Measurements from ENCODE around the gene CMTM7. TPM values are rescaled to one million over a fixed set of nuclear protein-coding genes. Genes with fewer than 3 reads are reported as not detected.
A peak's percentile ranks its signal among the peaks of the same experiment; 100 is the strongest.
"Not testable (repeated sequence)": the region's sequence is repeated elsewhere in the genome, so short reads cannot be mapped to it uniquely, and the experiment has no call there.

Gene CMTM7
- total RNA-seq, 2 donors from 2014 or later: 8.0 to 10.2 TPM

DNA sequence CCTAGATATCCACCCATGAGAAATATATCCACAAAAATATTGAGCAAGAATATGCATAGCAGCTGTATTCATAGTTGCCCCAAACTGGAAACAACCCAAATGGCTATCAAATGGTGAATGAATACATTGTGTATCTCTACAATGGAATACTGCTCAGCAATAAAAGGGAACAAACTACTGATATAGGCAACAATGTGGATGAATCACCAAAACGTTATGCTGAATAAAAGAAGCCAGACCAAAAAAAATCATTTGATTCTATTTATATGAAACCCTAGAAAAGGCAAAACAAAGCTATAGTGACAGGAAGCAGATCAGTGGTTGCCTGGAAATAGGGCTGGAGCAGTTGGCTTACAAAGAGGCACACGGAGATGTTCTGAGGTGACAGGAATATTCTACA lies 15.5 kb upstream of the CMTM7 start:
- no peak for ATAC-seq
- intact Hi-C loops (cut with DNase I): no loop called here

DNA sequence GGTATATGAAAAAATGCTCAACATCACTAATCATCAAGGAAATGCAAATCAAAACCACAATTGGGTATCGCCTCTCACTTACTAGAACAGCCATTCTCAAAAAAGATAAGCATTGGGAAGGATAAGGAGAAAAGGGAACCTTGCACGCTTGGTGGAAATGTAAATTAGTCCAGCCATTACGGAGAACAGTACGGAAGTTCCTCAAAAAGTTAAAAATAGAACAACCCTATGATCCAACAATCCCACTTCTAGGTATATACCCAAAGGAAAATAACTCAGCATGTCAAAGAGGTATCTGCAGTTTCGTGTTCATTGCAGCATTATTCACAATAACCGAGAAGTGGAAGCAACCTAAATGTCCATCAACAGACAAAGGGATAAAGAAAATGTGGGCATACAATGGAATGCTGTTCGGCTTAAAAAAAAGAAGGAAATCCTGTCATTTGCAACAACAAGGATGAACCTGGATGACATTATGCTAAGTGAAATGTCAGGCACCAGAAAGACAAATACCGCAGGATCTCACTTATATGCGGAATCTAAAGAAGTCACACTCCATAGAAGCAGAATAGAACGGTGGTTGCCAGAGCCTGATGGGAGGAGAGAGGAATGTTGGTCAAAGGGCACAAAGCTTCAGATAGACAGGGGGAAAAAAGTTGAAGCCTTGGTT lies 11.7 kb upstream of the CMTM7 start:
- DNase-seq (no peak), ATAC-seq (no peak)
- intact Hi-C loops (cut with DNase I): loop anchor here in 1 of 2 donors (5.0 kb wide), 1 partner anchor 87 kb away; no protein-coding TSS in a partner anchor

More for the DNA sequence above, 15.5 kb upstream of the CMTM7 start:
- no peak for DNase-seq

DNA sequence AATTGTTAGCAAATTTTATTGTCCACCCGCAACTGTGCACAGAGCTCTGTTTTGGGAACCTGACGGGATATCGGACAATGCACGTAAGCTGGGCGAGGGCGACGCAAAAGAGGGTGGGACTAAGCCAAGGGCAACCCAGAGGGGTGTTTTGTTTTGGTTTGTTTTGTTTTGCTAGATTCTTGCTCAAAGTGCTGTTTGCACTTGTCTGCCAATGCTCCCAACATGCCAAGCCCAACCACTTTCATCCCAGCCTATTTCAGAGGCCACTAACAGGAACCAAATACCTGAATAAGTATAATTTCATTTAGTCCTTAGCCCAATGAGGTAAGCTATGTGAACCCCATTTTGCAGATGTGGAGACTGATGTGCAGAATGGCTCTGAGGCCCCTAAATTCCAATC lies 9.7 kb upstream of the CMTM7 start:
- intact Hi-C loops (cut with DNase I): loop anchor here in 1 of 2 donors (5.0 kb wide), 1 partner anchor 85 kb away; no protein-coding TSS in a partner anchor
- ATAC-seq: no peak
- DNase-seq: no peak

DNA sequence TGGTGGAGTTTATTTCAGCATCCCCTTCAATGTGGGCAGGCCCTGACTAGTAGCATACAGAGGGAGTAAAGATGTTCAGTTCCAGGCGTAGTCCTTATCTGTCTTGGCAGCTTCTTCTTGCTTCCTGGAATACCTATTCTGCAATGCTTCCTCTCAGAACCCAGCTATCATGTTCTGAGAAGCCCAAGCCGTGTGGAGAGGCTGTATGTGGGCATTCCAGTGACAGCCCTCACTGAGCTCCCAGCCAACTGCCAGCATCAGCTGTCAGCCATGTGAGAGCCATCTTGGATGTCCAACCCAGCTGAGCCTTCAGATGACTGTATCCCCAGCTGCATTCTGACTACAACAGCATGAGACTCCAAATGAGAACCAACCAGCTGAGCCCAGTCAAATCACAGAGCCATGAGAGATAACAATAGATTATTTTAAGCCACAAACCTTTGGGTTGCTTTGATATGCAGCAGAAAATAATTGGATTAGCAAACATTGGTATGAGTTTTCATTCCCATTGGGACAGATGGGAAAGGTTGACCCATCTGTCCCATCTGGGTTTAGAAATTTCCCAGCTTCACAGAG lies 8.4 kb upstream of the CMTM7 start:
- DNase-seq: no peak
- intact Hi-C loops (cut with DNase I): loop anchor here in 1 of 2 donors (5.0 kb wide), 1 partner anchor 84 kb away; no protein-coding TSS in a partner anchor
- peak in 1 of 2 donors; percentile 26 for ATAC-seq

DNA sequence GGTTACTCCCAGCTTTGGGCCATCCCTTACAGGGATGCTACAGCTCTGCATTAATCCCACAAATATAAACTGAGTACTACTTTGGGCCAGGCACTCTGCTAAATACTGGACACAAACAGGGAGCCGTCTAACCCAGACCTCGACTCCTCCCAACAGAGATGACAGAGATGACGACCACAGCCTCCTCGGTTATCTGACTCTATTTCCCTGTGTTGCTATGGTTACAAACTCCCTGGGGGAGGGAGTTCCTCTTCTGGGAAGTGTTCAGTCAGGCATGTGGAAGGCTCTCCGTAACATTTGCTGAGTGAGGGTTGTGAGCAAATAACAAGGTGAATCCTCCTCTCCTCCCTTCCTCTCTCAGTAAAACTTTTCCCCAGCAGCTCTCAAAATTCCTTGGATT lies 6.7 kb upstream of the CMTM7 start:
- ATAC-seq (peak; percentile 30 to 82), DNase-seq (peak; percentile 40)
- intact Hi-C loops (cut with DNase I): loop anchor here in 1 of 2 donors (5.0 kb wide), 1 partner anchor 82 kb away; no protein-coding TSS in a partner anchor

DNA sequence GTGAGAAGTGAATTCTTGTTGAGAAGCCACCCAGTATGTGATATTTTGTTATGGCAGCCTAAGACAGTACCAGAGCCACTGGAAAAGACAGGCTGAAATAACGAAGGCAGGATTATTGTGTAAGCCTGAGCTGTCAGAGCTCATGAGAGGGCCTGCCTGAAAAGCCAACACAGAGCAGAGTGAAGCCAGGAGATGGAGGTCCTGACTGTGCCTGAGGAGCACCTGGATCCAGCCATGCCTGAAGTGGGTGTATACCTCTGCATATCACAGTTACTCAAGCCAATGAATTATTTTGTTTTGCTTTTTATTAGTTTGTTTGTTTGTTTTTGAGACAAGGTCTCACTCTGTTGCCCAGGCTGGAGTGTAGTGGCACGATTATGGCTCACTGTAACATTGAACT lies 4.1 kb upstream of the CMTM7 start:
- DNase-seq (no peak), ATAC-seq (no peak)
- intact Hi-C loops (cut with DNase I): no loop called here

DNA sequence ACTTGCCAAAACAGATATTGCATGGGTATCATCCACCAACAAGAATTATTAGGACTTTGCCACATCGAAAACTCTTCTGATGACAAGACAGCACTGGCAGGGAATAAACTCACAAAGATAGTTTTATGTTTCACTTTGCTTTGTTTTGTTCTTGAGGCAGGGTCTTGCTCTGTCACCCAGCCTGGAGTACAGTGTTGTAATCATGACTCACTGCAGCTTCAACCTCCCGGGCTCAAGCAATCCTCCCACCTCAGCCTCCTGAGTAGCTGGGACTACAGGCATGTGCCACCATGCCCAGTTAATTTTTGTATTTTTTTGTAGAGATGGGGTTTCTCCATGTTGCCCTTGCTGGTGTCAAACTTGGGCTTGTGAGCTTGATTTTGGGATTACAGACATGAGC lies 2.1 kb upstream of the CMTM7 start:
- ATAC-seq; DNase-seq; intact Hi-C loops (cut with DNase I): not testable (repeated sequence)

DNA sequence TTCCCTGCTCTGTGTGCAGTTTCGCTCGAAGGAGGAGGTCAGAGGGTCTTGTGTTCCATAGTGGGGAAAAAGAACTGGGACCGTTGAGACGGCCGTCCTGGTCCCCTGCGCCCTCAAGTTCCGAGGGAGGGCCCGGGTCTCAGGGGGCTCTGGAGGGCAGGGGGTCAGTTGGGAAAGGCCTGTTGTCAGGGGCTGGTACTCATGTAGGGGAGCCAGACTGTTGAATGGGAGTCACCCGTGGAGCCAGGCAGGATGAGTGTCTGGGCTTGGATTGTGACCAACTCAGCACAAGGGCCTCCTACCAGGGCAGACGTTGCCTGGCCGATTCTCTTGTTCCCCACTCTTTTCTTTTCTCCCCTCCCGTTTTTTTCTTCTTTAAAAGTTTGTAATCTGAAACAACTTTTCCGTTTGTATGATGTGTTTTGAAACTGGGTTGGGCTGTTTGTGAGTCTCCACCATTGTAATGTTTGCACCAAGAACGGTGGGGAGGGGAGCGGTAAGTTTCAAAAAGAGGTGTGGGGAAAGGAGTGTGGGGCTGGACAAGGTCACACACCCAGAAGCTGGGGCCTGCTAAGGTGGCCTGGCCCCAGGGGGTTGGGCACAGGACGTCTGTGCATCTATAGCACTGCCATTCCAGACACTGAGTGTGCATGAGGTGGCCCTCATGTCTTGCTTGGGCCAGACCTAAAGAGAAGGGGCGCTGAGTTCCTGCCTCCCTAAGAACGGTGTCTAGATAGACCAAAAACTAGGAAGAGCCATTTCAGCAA lies 1.1 kb downstream of the CMTM7 start:
- peak; percentile 68 for DNase-seq
- ATAC-seq: peak; percentile 74 to 77
- intact Hi-C loops (cut with DNase I): no loop called here

DNA sequence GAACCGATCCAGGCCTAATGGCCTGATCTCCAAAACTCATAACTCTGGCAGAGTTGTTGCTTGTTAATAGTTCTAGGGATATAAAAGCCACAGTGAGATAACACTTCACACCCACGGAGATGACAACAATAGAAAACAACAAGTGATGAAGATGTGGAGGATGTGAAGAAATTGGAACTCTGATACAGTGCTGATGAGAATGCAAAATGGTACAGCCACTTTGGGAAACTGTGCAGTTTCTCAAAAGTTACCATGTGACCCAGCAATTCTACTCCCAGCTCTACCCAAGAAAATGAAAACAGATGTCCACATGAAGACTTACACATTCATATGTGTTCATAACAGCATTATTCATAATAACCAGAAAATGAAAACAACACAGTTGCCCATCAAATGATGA lies 3.8 kb downstream of the CMTM7 start:
- intact Hi-C loops (cut with DNase I): no loop called here
- DNase-seq (no peak), ATAC-seq (no peak)

DNA sequence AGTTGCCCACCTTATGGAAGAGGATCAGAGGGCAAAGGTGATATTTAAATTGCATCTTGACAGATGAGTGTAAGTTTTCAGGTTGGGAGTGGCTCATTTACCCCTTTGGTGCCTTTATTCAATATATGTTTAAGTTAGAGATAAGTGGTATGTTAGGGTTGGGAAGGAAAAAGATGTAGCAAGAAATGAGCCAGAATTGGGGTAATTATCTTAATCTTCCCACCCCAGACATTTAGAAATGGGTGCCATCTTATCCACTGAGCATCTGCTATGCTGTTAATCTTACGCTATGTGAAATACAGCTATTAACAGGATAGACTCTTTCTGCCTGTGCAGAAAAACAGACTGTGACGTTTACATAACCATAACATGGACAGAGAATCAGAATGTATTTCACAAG lies 6.3 kb downstream of the CMTM7 start:
- no peak for ATAC-seq
- no peak for DNase-seq
- intact Hi-C loops (cut with DNase I): no loop called here

DNA sequence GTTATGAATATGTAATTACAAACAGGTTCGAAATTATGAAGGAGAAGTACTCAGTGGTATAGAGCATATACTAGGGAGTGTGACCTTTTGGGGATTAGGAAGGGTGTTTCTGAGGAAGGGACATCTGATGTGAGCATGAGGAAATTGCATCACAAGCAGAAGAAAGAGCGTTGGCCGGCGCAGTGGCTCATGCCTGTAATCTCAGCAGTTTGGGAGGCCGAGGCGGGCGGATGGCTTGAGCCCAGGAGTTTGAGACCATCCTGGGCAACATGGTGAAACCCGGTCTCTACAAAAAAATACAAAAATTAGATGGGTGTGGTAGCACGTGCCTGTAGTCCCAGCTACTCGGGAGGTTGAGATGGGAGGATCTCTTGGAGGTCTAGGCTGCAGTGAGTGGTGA lies 6.9 kb downstream of the CMTM7 start:
- intact Hi-C loops (cut with DNase I): no loop called here
- peak; percentile 68 for DNase-seq
- ATAC-seq: peak in 1 of 2 donors; percentile 11

DNA sequence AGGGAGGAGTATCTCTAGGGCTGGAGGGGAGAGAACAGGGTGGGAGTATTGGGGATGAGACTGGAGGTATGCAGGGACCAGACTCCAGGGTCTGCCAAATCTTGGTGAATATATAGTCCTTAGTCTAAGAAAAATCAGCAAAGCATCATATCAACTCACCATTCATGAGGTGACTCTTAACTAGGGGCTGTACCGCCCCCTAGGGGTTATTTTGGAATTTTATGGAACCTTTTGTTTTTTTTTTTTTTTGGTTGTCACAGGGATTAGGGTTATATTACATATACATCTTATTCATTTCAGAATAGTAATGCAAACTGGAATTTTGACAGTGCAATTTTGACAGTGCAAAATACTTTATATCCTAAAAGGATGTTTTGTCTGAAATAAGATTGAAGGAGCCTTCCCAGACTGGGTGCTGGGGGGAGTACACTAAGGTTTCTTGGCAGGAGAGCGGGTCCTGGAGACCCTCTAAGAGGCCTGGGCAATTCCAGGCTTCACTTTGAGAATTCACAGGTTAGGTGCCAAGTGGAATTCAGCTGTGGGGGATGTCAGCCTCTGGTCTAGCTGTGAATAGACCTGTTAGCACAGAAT lies 7.5 kb downstream of the CMTM7 start:
- intact Hi-C loops (cut with DNase I): no loop called here
- no peak for DNase-seq
- ATAC-seq: no peak

DNA sequence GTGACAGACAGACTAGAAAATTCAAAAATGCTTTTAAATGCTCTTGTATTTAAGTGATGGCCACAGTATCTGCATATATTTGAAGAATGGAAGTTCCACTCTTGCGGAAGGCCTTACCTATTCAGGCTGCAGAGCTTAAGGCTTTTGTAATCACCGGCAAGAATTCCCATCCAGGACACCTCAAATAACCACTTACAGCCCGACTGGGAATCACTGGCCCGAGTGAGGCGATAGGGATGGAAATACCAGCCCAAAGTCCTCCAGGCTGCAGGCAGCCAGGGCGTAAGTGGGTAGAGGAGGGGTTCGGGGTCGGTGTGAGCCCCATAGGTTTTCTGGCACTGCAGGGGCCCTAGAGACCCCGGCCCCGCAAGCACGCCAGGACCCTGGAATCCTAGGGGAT lies 9.5 kb downstream of the CMTM7 start:
- intact Hi-C loops (cut with DNase I): no loop called here
- ATAC-seq: peak; percentile 15 to 17
- DNase-seq: no peak

DNA sequence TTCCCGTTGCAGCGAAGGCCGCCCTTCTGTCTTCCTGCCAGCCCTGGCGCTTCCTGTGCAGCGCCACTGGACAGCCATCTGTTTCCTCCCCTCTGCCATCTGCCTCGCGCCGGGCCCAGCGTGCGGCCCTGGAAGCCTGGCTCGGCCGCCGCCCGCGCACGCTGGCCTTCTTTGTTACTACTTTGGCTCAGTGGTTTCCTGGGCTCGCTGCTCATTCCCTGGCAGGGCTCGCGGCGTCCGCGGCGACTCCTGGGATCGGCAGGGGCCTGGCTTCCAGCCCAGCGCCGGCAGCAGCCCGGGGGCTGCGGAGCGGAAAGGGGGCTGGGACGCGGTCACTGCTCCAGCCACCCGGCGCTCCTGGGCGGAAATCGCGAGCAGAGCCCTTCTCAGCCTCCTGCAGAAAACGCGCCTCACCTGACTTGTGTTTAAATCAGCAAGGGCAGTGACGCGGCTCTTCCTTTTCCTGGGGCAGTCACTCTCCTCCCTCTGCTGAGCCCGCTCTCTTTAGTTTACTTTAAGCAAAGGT lies 10.0 kb downstream of the CMTM7 start:
- intact Hi-C loops (cut with DNase I): no loop called here
- DNase-seq: peak; percentile 84
- peak; percentile 93 to 94 for ATAC-seq

DNA sequence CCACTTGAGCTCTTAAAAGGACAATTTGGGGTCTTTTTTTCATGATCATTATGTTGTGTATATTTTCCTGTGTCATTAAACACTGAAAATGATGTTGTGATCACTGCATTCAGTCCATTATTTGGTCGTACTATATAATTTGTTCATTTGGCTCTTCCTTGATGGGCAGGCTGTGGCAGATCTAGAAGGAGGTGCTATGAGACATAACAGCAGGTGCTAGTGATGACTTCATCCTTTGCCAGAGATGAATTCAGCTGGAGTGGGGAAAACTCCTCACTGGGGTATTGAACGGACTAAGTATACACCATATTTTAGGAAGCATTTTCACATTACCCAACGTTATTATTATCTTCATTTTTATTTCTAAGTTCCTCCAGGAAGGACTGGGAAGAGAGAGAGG lies 12.0 kb downstream of the CMTM7 start:
- DNase-seq (no peak), ATAC-seq (no peak)
- intact Hi-C loops (cut with DNase I): no loop called here

DNA sequence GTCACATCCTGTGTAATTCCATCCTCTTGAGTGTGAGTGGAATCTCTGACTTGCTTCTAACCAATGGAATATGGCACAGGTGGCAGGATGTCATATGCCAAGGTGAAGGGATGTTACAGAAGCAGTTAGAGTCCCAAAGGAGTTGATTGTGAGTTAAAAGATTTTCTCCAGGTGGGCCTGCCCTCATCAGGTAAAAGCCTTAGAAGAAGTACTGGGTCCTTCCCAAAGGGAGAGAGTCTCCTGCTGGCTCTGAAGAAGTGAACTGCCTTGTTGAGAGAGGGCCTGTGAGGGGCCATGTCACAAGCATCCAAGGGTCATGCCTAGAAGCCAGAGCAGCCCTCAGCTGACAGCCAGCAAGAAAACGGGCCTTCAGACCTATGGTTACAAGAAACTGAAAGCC lies 13.1 kb downstream of the CMTM7 start:
- ATAC-seq: no peak
- no peak for DNase-seq
- intact Hi-C loops (cut with DNase I): no loop called here

DNA sequence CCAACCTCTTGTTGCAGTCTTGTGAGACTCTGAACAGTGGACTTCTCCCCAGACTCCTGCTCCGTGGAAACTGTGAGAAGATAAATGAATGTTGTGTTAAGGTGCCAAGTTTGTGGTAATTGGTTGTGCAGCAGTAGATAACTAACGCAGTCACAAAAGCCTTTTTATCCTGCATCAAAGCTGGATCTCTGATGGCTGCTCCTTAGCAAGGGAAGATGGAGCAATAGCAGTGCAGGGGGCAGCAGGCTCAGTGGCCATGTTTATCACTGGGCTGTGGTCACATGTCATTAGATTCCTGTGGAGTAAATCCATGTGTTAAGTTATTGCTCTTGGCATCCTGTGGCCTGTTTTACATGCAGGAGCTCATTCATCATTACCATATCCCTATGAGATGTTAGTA lies 13.5 kb downstream of the CMTM7 start:
- DNase-seq: no peak
- intact Hi-C loops (cut with DNase I): no loop called here
- no peak for ATAC-seq

DNA sequence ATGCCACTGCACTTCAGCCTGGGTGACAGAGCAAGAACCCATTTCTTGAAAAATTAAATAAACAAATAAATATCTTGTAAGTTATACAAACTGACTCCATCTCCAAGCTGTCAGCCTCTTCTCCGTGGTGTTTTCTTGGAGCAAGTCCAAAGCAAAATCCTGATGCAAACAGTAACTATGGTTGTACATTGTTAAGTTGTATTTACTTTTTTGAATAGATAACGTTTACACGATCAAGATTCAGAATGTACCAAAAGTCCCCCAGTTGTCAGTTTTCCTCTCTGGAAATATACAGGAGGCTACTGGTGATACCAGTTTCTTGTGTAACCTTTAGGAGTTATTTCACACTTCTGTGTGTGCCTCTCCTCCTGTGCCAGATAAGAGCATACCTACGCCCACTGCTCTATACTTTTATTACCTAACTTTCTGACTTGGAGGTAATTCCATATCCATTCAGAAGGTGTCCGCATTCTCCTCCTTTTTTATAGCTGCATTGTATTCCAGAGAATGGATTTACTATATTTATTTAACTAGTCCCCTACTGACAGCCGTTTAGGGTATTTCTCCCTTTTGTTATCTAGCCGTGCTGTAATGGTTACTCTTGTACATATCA lies 14.2 kb downstream of the CMTM7 start:
- intact Hi-C loops (cut with DNase I): no loop called here
- ATAC-seq (no peak), DNase-seq (no peak)
